SK-N-DZ (cell line): Measurements from ENCODE around the gene PATL1.
A peak's percentile ranks its signal among the peaks of the same experiment; 100 is the strongest.

Experiments
- DNase-seq: peaks from one replicate; pipeline ENCODE4 v3.0.0-alpha.2; 2015; ENCODE audit warnings: low spot score
- small RNA-seq, 2 experiments: library from RNA; depleted of rRNA; stranded (forward); fragments of <200 nt; gene quantifications; one replicate each; pipeline ENCODE3, GENCODE V24; 2014

The PATL1 gene

DNA sequence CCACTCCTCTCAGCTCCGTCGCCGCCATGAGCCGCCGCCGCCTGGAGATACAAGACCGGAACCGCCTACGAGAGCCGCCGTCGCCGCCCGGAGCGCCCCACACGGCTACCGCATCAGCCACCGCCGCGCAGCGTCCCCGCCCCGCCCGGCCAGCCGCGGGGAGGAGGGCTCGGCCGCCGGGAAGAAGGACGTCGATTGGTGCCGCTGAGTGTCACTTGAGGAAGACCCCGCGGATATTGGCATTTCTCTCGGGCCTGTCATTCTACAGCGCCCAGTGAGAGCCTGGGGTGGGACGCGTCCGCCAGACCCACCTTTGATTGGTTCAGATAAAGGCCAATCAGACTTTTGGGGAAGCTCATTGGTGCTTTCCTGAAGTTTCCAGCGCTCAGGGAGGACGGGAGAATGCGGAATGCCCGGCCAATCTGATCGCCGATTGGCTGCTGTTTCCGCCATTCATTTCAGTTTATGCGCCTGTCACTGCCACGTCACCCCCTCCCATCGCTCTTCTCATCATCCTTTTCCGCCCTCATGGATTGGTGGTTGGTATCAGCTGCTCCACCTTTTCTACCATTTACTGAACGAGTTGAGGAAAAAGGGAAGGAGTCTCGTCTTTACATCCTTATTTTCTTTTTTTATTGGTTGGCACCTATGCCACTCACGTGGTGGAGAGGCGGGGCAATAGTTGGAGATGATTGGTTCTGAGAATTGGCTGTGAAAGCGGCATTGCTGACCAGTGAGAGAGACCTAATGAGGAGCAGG lies 53.0 kb downstream of the PATL1 start, which contains the start of gene OSBP:
OSBP (minus strand) TSS at position 138 of the 759 bp plus-strand sequence; CDS start at position 28, 110 bp downstream.
- DNase-seq: peak; percentile 100

- DNase-seq: peak; percentile 12
Measured at GRCh38 chr11:59615120-59615636, 53.7 kb downstream of the PATL1 start.

- no peak for DNase-seq
Measured at GRCh38 chr11:59614277-59615119, 54.3 kb downstream of the PATL1 start.

- DNase-seq: no peak
Measured at GRCh38 chr11:59611570-59612565, 57.0 kb downstream of the PATL1 start.

- DNase-seq: no peak
Measured at GRCh38 chr11:59610289-59610688, 58.5 kb downstream of the PATL1 start.

DNA sequence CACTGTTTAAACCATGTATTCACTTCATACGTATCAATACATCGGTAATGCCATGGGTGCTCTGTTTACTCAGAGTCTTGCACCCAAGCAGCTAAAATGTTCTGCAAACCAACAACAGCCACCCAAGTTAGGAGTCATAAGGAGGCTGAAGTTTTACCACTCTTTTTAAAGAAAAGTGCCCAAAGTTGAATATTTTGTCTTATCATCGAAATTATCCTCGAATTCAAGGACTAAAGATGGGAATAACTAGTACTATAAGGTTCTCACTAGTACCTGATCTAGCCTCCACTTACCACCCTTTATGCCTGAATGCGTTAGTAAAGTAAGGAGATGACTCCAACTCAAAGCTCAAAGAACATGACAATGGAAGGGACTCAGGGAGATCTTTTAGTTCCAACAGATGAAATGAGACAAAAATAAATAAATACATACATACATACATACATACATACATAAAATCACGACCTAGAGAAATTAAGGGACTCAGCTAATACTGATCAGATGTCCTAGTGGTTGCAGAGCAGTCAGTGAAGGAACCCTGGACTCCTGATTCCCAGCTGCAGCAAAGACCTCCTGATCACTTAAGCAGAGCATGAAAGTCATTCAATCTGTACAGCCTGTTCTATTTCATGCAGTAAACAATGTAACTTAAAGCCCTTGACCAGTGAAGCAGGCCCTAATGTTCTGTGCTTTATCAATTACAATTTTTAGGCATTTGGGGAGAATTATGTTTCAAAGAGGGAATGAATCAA lies 61.0 kb downstream of the PATL1 start:
- no peak for DNase-seq

DNA sequence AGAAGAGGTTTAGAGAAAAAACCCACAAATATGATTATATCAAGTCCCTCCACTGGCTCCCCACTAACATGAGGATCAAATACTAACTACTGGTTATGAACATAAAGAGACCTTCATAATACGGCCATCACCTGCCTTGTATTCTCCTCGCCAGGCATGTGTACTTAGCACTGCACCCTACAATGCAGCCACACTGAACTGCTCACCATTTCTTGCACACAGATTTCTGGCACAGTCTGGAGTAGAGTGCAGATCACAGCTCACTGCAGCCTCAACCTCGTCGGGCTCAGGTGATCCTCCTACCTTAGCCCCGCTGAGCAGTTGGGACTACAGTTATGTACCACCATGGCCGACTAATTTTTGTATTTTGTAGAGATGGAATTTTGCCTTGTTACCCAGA lies 66.4 kb downstream of the PATL1 start:
- DNase-seq: no peak

- no peak for DNase-seq
Measured at GRCh38 chr11:59601788-59602187, 67.0 kb downstream of the PATL1 start.

DNA sequence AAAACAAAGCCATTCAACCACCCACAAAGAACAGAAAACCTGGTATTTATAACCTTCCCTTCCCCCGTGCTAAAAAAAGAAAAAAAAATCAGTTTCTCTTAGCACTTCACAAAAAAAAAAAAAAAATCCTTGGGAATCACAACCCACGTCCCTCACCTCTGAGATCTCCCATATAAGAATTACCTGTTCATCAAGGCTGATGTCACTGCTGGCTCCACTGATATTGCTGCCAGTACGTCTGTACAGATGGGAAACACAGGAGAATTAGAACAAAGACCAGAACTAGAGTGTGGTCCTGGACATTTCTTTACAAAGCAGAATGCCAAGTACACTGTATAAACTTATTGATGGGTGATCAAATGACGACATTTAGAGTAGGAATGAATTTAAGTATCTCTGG lies 68.2 kb downstream of the PATL1 start:
- DNase-seq: no peak

DNA sequence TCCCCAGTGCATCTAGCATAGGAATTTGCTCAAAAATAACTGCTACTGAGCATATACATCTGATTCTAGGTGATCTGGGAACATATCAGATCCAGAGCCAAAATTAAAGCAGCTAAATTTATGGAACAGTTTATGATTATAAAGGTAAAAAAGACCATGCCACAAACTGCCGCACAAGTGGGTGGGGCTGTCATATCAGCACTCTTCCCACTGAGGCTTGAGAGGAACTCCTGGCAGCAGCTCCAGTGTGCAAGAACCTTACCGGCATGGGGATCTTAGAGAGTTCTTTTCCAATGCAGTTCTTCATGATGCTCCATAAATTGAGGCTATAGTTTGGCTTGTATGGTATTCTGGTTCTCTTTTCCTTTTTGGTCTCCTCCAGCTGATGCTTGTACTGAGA lies 68.6 kb downstream of the PATL1 start:
- DNase-seq: no peak

DNA sequence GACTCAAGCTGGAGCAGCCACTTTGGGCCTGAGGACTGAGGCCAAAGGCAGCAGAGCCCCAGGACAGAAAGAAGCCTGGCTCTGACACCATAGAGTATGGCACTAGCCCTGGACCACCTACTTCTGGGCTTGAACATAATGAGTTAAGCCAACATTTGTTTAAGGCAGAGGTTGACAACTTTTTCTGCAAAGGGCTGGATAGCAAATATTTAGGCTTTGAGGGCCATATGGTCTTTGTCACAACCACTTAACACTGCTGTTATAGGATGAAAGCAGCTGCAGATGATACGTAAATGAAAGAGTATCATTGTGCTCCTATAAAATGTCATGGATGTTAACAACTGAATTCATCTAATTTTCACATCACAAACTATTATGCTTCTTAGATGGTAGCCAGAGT lies 69.9 kb downstream of the PATL1 start:
- no peak for DNase-seq

Small RNA genes lying within 50 kb of the gene (small RNA-seq; reads per million reads assigned to genes)
- 0 reads per million in 2 experiments for gene MIR3162
